ENCODE measurements around the gene MRPS25. TPM values are rescaled to one million over a fixed set of nuclear protein-coding genes. Genes with fewer than 3 reads are reported as not detected.

The MRPS25 gene
- total RNA-seq = 28.6 TPM

DNA sequence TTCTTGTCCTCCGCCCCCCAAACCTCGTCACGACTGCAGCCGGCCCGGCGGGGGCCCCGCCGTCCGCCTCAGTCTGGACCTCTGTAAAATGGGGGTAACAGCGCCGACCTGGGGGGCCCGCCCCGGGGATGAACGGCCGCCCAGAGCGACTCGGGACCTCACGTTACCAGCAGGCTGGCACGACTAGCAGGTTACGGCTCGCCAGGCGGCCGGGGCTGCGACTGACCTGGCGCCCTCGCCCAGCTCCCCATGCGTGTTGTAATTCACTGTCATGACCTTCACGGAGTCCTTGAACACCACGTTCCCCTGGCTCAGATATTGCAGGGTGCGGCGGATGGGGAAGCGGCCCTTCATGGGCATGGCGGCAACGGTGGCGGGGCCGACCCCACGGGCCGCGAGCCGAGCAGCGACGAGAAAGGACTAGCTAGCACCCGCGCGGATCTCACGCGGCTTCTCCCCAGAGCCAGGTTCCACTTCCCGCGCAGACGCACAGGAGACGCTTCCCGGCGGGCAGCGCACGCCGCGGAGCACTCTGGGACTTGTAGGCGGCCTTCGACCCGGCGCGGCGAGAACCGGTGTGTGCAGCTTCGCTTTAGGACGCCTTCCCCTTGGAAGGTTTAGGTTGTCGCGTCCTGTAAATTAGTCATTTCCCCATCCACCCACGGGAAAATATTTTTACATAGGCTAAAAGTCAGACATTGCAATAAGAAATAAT is at the start of gene MRPS25:
MRPS25 (minus strand) TSS at position 481 of the 715 bp plus-strand sequence; CDS start at position 360, 121 bp downstream.

DNA sequence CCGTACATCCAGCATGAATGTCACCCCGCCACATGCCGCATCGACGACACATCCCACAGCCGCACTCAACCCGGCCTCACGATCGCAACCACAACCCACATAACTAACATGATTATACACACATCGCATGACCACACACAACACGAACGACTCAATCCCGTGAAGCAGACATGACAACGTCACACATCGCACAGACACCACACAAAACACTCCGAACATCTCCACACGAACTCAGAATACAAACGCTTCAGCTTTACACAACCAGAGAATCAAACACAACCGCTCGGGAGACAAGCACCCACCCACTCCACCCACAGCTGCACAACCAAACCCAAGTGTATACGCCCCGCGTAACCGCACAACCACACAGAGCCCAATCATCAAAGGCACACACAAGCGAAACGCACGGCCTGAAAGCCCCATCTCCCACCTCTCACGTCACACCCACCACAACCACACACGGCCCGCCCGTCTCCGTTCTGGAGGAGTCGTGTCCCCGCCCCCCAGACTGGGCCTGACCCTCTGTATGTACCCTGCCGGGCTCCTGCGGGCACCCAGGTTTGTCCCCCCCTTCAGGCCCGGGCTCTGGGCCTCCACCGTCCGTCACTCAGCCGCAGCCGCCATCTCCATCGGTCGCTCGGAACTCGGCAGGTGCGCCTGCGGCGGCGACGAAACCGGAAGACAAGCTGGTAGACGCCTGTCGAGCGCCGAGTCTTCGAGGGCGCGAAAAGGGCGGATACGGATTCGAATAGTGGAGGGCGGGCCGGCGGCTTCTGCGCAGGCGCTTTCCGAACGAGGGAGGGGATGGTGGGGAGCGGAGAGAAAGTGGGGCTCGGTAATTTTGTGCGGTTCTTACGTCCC is 33.6 kb upstream of the MRPS25 start, which contains the start of gene RBSN:
RBSN (minus strand) TSS at position 646 of the 861 bp plus-strand sequence. CDS start 3,028 bp downstream, outside the sequence.

Other genes starting within 250 kb of the MRPS25 start
- gene FGD5, start 246.4 kb downstream of the MRPS25 start, total RNA-seq = 5.5 TPM
- gene NR2C2, start 117.7 kb downstream of the MRPS25 start, total RNA-seq = 66.0 TPM
- 58.6 TPM for gene RBSN, start 33.8 kb upstream of the MRPS25 start, total RNA-seq
- 51.0 TPM for gene CAPN7, start 140.9 kb upstream of the MRPS25 start, total RNA-seq

All from diencephalon (tissue), 1 donor.